Measurements from ENCODE around the gene H3-3A.

H3-3A gene

DNA sequence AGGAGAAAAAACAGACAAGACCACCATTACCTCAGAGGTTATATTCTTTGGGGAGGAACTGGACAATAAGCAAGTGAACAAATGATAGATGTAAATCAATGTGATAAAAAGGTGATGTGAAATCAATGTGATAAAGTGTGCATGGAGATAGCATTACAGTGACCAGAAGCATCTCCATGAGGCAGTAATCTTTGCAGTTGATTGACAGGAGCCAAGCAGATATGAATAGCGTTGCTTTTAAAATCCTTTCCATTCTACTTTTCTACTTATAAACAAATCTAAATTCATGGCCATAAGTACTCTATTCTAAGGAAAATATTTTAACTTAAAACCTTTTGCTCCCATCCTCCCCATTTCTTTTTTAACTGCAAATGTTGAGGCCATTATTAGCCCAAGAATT is 2.8 kb upstream of the H3-3A start:
- H3K23ac ChIP-seq (ENCODE audit: low read length): no peak overlapping the region
- H2BK120ac ChIP-seq (ENCODE audit: low read depth, low read length): no peak overlapping the region
- no peak overlapping the region for H3K56ac ChIP-seq (ENCODE audit: low read length)
- H3K9ac ChIP-seq (ENCODE audit: low read length): no peak overlapping the region
- H3K27ac ChIP-seq (ENCODE audit: low read depth, low read length): no peak overlapping the region
- no peak overlapping the region for H3K18ac ChIP-seq (ENCODE audit: low read length)
- WGBS (ENCODE audit: extremely low coverage, insufficient coverage, low lambda C conversion rate): no CpG with 5 or more reads among the region's 1 CpG
- H3K79me2 ChIP-seq (ENCODE audit: control insufficient read depth, insufficient read depth, low read length): peaks cover 17% of the 10 kb centered on the region
- DNase-seq: no peak
- no peak overlapping the region for H4K5ac ChIP-seq (ENCODE audit: low read length)
- H2BK5ac ChIP-seq (ENCODE audit: low read length): no peak overlapping the region
- no peak overlapping the region for H4K8ac ChIP-seq (ENCODE audit: low read depth, low read length)
- H3K4me2 ChIP-seq (ENCODE audit: low read length): no peak overlapping the region
- no peak overlapping the region for H3K4me3 ChIP-seq (ENCODE audit: low read length)
- H3K27me3 ChIP-seq (ENCODE audit: insufficient read depth, low read length, poor library complexity): no peaks in the 10 kb centered on the region
- H3K36me3 ChIP-seq (ENCODE audit: control insufficient read depth, insufficient read depth, low read length): no peaks in the 10 kb centered on the region
- H3K79me1 ChIP-seq (ENCODE audit: low read length): no peaks in the 10 kb centered on the region
- no peak overlapping the region for H2AK5ac ChIP-seq (ENCODE audit: low read length)
- no peak overlapping the region for H3K4ac ChIP-seq (ENCODE audit: low read depth, low read length)
- H3K4me1 ChIP-seq (ENCODE audit: control insufficient read depth, low read depth, low read length): peaks cover 2% of the 10 kb centered on the region
- H2BK15ac ChIP-seq (replicated peaks; ENCODE audit: low read depth): no peak overlapping the region

DNA sequence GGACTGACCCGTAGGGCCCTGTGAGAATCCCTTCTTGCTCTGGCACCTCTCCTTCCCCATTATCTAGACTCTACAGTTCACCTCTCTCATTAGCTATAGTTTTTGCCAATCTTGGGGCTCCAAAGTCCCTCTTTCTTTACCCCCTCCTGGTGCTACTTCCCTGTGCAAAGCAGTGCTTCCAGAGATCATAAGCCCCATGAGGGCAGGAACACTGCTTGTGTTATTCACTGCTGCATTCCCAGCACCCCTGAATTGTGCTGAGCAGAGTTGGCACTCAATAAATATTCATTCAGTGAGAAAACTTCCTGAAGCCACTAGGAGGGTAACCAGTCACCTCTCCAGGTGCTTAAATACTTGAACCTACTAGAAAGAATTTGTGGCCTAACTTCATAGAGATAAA is 2.1 kb upstream of the H3-3A start:
- Histone ChIP-seq H3K4me3 (ENCODE audit: low read length) (no peak overlapping the region), H3K18ac (ENCODE audit: low read length) (no peak overlapping the region), H3K79me1 (ENCODE audit: low read length) (no peaks in the 10 kb centered on the region), H3K79me2 (ENCODE audit: control insufficient read depth, insufficient read depth, low read length) (peaks cover 24% of the 10 kb centered on the region), H4K5ac (ENCODE audit: low read length) (no peak overlapping the region), H3K36me3 (ENCODE audit: control insufficient read depth, insufficient read depth, low read length) (no peaks in the 10 kb centered on the region), H2BK5ac (ENCODE audit: low read length) (no peak overlapping the region), H2BK15ac (replicated peaks; ENCODE audit: low read depth) (no peak overlapping the region), H3K56ac (ENCODE audit: low read length) (no peak overlapping the region), H4K8ac (ENCODE audit: low read depth, low read length) (no peak overlapping the region), H3K4me2 (ENCODE audit: low read length) (no peak overlapping the region), H3K27ac (ENCODE audit: low read depth, low read length) (no peak overlapping the region), H3K9ac (ENCODE audit: low read length) (no peak overlapping the region), H2BK120ac (ENCODE audit: low read depth, low read length) (no peak overlapping the region), H3K4ac (ENCODE audit: low read depth, low read length) (no peak overlapping the region), H3K23ac (ENCODE audit: low read length) (no peak overlapping the region), H3K27me3 (ENCODE audit: insufficient read depth, low read length, poor library complexity) (no peaks in the 10 kb centered on the region), H3K4me1 (ENCODE audit: control insufficient read depth, low read depth, low read length) (peaks cover 2% of the 10 kb centered on the region), H2AK5ac (ENCODE audit: low read length) (no peak overlapping the region)
- no CpG with 5 or more reads among the region's 1 CpG for WGBS (ENCODE audit: extremely low coverage, insufficient coverage, low lambda C conversion rate)
- no peak for DNase-seq

DNA sequence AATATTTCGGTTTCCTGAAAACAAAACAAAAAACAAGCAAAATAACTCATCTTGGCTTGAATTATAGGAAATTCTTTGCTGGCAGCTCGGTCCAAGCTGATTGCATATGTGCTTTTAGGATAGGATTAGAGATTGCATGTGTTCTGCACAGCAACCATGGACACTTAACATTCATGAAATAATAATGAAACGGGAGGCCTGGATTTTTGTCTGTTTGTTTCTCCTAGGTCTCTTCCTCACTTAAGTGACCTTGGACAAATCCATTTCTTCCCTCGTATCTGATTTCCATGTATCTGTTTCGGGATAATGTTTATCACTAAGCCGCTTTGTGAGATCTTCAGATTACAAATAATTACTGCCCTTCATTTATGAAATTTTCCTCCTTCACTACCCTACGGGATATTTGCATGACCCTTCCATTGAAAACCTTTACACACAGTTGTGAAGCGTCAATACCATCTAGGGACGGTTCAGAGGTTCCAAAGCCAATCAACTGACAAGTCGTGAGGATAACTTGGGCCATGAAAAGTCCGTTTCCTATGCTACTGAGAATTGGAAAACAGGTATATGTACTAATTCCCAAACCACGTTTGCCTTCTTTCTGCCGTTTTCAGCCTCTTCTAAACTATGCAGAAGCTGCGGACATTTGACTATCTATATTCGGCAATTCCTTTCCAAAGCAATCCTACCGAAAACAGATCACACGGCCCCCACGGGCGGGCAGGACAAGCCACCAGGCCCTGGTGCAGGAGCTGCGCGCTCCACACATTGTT is 1.3 kb upstream of the H3-3A start:
- WGBS (ENCODE audit: extremely low coverage, insufficient coverage, low lambda C conversion rate): no CpG with 5 or more reads among the region's 21 CpGs
- peak overlapping the region; percentile 69 for H4K8ac ChIP-seq (ENCODE audit: low read depth, low read length)
- H3K27me3 ChIP-seq (ENCODE audit: insufficient read depth, low read length, poor library complexity): no peaks in the 10 kb centered on the region
- H4K5ac ChIP-seq (ENCODE audit: low read length): peak overlapping the region; percentile 98
- peak overlapping the region; percentile 96 for H3K18ac ChIP-seq (ENCODE audit: low read length)
- peak overlapping the region; percentile 91 for H3K4me2 ChIP-seq (ENCODE audit: low read length)
- H2BK15ac ChIP-seq (replicated peaks; ENCODE audit: low read depth): no peak overlapping the region
- no peaks in the 10 kb centered on the region for H3K79me1 ChIP-seq (ENCODE audit: low read length)
- H3K4me3 ChIP-seq (ENCODE audit: low read length): peak overlapping the region; percentile 77
- H3K9ac ChIP-seq (ENCODE audit: low read length): peak overlapping the region; percentile 96
- no peak overlapping the region for H2AK5ac ChIP-seq (ENCODE audit: low read length)
- H3K4me1 ChIP-seq (ENCODE audit: control insufficient read depth, low read depth, low read length): peaks cover 6% of the 10 kb centered on the region
- DNase-seq: no peak
- H3K4ac ChIP-seq (ENCODE audit: low read depth, low read length): peak overlapping the region; percentile 56
- peaks cover 32% of the 10 kb centered on the region for H3K79me2 ChIP-seq (ENCODE audit: control insufficient read depth, insufficient read depth, low read length)
- H2BK120ac ChIP-seq (ENCODE audit: low read depth, low read length): no peak overlapping the region
- H3K36me3 ChIP-seq (ENCODE audit: control insufficient read depth, insufficient read depth, low read length): peaks cover 4% of the 10 kb centered on the region
- H3K56ac ChIP-seq (ENCODE audit: low read length): peak overlapping the region; percentile 96
- H2BK5ac ChIP-seq (ENCODE audit: low read length): peak overlapping the region; percentile 81
- H3K23ac ChIP-seq (ENCODE audit: low read length): peak overlapping the region; percentile 74
- H3K27ac ChIP-seq (ENCODE audit: low read depth, low read length): peak overlapping the region; percentile 97

DNA sequence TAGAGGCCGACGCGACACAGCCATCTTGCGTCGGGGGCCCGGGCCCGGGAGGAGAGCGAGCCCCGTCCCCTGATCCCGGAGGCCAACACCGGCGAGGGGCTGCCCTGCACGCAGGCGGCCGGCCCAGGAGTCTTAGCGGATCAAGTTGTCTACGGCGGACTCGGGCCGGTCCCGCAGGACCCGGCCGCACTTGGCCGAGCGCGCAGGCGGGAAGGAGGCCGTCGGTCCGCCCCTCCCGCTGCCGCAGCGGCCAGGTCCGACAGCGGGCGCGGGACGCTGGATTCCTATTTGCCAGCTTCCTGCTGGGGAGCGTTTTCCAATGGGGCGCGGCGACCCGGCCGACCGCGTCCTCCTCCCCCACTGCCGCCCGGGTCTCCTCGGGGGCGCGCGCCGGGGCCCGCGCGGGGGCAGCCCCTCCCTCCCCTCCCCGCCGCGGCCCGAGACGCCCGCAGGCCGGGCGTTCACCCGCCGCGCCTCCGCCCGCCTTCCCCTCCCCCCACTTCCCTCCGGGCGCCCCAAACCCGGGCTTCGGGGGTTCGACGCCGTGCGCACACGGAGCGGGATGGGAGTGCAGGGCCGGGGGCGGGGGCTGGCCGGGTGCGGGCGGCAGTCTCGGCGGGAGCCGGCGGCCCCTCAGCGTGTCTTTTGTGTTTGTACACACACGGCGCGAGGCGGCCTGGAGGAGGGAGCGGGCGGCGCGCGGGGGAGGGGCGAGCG is 517 bp upstream of the H3-3A start:
- peaks cover 6% of the 10 kb centered on the region for H3K4me1 ChIP-seq (ENCODE audit: control insufficient read depth, low read depth, low read length)
- H3K4me2 ChIP-seq (ENCODE audit: low read length): peak overlapping the region; percentile 91
- H3K56ac ChIP-seq (ENCODE audit: low read length): peak overlapping the region; percentile 96
- no peak overlapping the region for H4K5ac ChIP-seq (ENCODE audit: low read length)
- peak overlapping the region; percentile 69 for H4K8ac ChIP-seq (ENCODE audit: low read depth, low read length)
- no peak overlapping the region for H2AK5ac ChIP-seq (ENCODE audit: low read length)
- peak overlapping the region; percentile 28 for H2BK120ac ChIP-seq (ENCODE audit: low read depth, low read length)
- peak overlapping the region; percentile 81 for H2BK5ac ChIP-seq (ENCODE audit: low read length)
- peak overlapping the region; percentile 96 for H3K9ac ChIP-seq (ENCODE audit: low read length)
- H3K36me3 ChIP-seq (ENCODE audit: control insufficient read depth, insufficient read depth, low read length): peaks cover 7% of the 10 kb centered on the region
- peak overlapping the region; percentile 56 for H3K4ac ChIP-seq (ENCODE audit: low read depth, low read length)
- H3K4me3 ChIP-seq (ENCODE audit: low read length): peak overlapping the region; percentile 77
- peak; percentile 89 for DNase-seq
- H3K79me1 ChIP-seq (ENCODE audit: low read length): no peaks in the 10 kb centered on the region
- H3K18ac ChIP-seq (ENCODE audit: low read length): peak overlapping the region; percentile 96
- H2BK15ac ChIP-seq (replicated peaks; ENCODE audit: low read depth): no peak overlapping the region
- WGBS (ENCODE audit: extremely low coverage, insufficient coverage, low lambda C conversion rate): no CpG with 5 or more reads among the region's 100 CpGs
- H3K23ac ChIP-seq (ENCODE audit: low read length): peak overlapping the region; percentile 74
- peaks cover 37% of the 10 kb centered on the region for H3K79me2 ChIP-seq (ENCODE audit: control insufficient read depth, insufficient read depth, low read length)
- H3K27ac ChIP-seq (ENCODE audit: low read depth, low read length): peak overlapping the region; percentile 97
- no peaks in the 10 kb centered on the region for H3K27me3 ChIP-seq (ENCODE audit: insufficient read depth, low read length, poor library complexity)

DNA sequence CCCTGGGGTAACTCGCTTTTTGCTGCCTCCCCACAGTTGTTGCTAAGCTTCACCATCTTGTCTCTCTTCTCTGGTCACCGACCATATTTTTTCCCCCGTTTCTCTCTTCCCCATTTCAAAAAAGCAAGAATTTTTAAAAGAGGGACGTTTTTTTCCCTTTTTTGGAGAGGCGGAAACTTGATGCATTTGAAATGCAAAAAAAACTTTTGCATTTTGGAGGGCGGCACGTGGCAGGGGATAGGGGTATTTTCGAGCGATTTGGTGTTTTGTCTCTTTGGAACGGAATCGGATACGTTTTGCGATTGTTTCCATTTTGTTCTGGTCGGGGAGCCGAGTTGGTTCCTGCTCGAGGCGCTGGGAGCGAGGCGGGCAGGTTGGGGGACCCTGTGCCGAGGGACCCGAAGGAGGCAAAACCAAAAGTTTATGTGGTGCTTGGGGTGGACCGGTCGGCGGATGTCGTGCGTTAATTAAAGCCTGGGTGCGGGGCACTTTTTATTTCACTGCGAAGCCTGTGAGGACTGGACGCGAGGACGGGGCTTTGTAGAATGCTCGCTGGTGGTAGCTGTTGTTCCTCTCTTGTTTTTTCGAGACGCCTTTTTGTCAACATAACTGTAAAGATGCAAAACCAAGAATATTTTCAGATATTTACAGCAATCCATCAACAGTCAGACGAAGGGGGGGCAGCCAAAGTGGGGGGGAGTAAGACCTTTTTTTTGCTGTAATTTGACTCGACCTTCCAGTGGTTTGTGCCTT is 884 bp downstream of the H3-3A start:
- Histone ChIP-seq H2BK15ac (replicated peaks; ENCODE audit: low read depth) (no peak overlapping the region), H3K18ac (ENCODE audit: low read length) (peak overlapping the region; percentile 100), H3K27ac (ENCODE audit: low read depth, low read length) (peak overlapping the region; percentile 96), H3K36me3 (ENCODE audit: control insufficient read depth, insufficient read depth, low read length) (peaks cover 10% of the 10 kb centered on the region), H3K4me2 (ENCODE audit: low read length) (no peak overlapping the region), H3K4ac (ENCODE audit: low read depth, low read length) (peak overlapping the region; percentile 92), H4K5ac (ENCODE audit: low read length) (no peak overlapping the region), H3K9ac (ENCODE audit: low read length) (peak overlapping the region; percentile 96), H3K23ac (ENCODE audit: low read length) (no peak overlapping the region), H2BK5ac (ENCODE audit: low read length) (peak overlapping the region; percentile 27), H3K79me2 (ENCODE audit: control insufficient read depth, insufficient read depth, low read length) (peaks cover 48% of the 10 kb centered on the region), H3K4me3 (ENCODE audit: low read length) (peak overlapping the region; percentile 93), H2AK5ac (ENCODE audit: low read length) (peak overlapping the region; percentile 45), H3K56ac (ENCODE audit: low read length) (peak overlapping the region; percentile 94), H2BK120ac (ENCODE audit: low read depth, low read length) (peak overlapping the region; percentile 33), H3K27me3 (ENCODE audit: insufficient read depth, low read length, poor library complexity) (no peaks in the 10 kb centered on the region), H3K79me1 (ENCODE audit: low read length) (peaks cover 2% of the 10 kb centered on the region), H3K4me1 (ENCODE audit: control insufficient read depth, low read depth, low read length) (peaks cover 6% of the 10 kb centered on the region), H4K8ac (ENCODE audit: low read depth, low read length) (peak overlapping the region; percentile 98)
- whole genome bisulfite sequencing (ENCODE audit: extremely low coverage, insufficient coverage, low lambda C conversion rate): no CpG with 5 or more reads among the region's 36 CpGs
- DNase-seq: peak; percentile 64

Data from mesendoderm (in vitro differentiated cells).